ENCODE results near the gene SOX13. TPM values are rescaled to one million over a fixed set of nuclear protein-coding genes. Genes with fewer than 3 reads are reported as not detected.

Gene SOX13
- total and polyA plus RNA-seq, 3 experiments from 2014 or later = 3.1 to 5.5 (median 3.1) TPM

DNA sequence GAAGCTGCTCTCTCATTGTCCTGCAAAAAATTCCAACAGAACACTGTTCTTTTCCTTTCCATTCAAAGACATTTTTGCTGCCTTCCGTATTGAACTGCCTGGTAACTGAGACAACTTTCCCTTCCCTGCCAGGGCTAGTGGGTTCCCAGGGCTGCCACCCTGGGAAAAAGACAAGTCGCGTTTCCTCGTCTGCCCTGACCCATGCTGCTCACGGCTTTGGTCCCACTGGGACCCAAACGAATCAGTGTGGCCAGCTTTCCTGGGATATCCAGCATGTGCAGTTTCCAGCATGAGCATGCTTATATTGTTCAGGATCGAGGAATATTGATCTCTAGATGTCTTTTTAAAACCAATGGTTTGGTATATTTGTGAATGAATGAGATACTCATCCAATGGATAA lies 18.2 kb downstream of the SOX13 start:
- POLR2A ChIA-PET = no interaction called here

DNA sequence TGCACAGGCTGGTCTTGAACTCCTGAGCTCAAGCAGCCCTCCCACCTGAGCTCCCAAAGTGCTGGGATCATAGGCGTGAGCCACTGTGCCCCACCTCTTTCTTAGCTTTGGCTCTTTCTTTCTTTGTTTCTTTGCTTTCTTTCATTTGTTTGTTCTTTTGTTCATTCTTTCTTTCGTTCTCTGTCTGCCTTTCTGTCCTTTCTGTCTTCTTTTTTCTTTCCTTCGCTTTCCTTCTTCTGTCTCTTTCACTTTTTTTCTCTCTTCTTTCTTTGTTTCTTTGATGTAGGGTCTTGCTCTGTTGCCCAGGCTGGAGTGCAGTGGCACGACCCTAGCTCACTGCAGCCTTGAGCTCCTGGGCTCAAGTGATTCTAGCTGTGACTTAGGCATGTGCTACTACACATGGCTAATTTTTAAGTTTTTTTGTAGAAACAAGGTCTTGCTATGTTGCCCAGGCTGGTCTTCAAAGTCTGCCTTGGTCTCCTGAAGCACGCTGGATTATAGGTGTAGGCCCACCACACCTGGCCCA lies 18.9 kb downstream of the SOX13 start:
- no peak for DNase-seq
- ChIA-PET POLR2A (no interaction called here), CTCF (interaction anchor here (1.0 kb wide), 1 partner anchor 46 kb away, joined by 3 read pairs; no protein-coding TSS in a partner anchor)
- Histone ChIP-seq H3K36me3 (ENCODE audit: insufficient read depth, low read length) (no peaks in the 10 kb centered on the region), H3K27me3 (ENCODE audit: insufficient read depth, low read length, poor library complexity, severe bottlenecking) (no peaks in the 10 kb centered on the region), H3K9me3 (ENCODE audit: low read length) (no peaks in the 10 kb centered on the region), H3K4me3 (ENCODE audit: low read length) (no peak overlapping the region), H3K27ac (ENCODE audit: low read depth, low read length) (no peak overlapping the region), H3K4me1 (ENCODE audit: insufficient read depth, low read length) (no peaks in the 10 kb centered on the region)
- peaks cover 0 to 3% of the 10 kb centered on the region in 2 donors for H3K27me3 Mint-ChIP-seq
- no peaks in the 10 kb centered on the region for H3K9me3 Mint-ChIP-seq
- H3K36me3 Mint-ChIP-seq = no peaks in the 10 kb centered on the region
- H3K27ac Mint-ChIP-seq = peak overlapping the region in 5 of 8 donors; percentile 20 to 80 (median 70)
- H3K4me3 Mint-ChIP-seq = no peak overlapping the region
- H3K4me1 Mint-ChIP-seq = peaks cover 17 to 44% (median 25%) of the 10 kb centered on the region in 3 donors

More for the DNA sequence above, 18.2 kb downstream of the SOX13 start:
- Histone ChIP-seq H3K36me3 (ENCODE audit: insufficient read depth, low read length) (no peaks in the 10 kb centered on the region), H3K27ac (ENCODE audit: low read depth, low read length) (no peak overlapping the region), H3K27me3 (ENCODE audit: insufficient read depth, low read length, poor library complexity, severe bottlenecking) (no peaks in the 10 kb centered on the region), H3K9me3 (ENCODE audit: low read length) (no peaks in the 10 kb centered on the region), H3K4me3 (ENCODE audit: low read length) (no peak overlapping the region), H3K4me1 (ENCODE audit: insufficient read depth, low read length) (no peaks in the 10 kb centered on the region)
- Mint-ChIP-seq H3K36me3 (no peaks in the 10 kb centered on the region), H3K9me3 (no peaks in the 10 kb centered on the region), H3K27ac (peak overlapping the region in 4 of 8 donors; percentile 38 to 95 (median 58)), H3K27me3 (peaks cover 0 to 3% of the 10 kb centered on the region in 2 donors), H3K4me3 (no peak overlapping the region), H3K4me1 (peaks cover 17 to 42% (median 22%) of the 10 kb centered on the region in 3 donors)
- no peak for DNase-seq
- CTCF ChIA-PET = interaction anchor here (1.0 kb wide), 1 partner anchor 45 kb away, joined by 3 read pairs; no protein-coding TSS in a partner anchor

DNA sequence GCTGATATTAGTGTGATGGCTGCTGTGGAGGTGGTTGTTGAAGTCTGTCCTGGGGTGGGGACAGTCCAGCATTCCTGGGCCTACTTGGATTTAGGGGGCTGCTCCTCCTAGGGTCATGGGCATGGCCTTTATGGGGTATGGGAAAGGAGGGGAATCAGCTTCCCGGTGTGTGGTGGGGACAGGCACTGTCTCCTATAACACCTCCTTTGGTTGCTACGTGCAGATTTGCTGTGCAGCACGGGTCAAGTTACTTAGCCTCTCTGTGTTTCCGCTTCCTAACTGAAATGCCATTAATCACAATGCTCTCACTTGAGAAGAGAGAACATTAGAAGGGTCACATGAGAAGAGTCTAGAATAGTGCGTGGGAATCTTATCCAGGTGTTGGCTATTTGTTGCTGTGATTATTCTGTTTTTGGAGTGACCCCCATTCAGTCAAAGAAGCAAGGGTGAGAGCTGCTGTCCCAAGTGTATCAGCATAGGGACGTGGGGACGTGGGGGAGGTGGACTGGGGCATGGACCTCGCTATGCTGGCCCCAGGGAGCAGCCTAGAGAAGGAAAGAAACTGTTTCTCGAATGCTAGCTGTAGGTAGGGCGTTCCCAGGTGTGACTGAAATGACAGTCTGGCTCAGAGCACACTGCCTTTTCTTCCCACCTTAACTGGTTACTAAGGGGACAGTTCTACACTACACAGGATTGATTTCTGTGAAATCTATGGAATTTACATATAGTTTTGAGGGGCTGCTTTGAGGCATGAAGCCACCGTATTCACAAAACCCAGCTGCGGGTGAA lies 19.9 kb downstream of the SOX13 start:
- H3K4me3 ChIP-seq (ENCODE audit: low read length) = no peak overlapping the region
- Mint-ChIP-seq H3K27me3 (peaks cover 0 to 3% of the 10 kb centered on the region in 2 donors), H3K27ac (peak overlapping the region in 5 of 8 donors; percentile 0 to 71 (median 60)), H3K4me3 (no peak overlapping the region), H3K4me1 (peaks cover 13 to 38% (median 25%) of the 10 kb centered on the region in 3 donors), H3K36me3 (no peaks in the 10 kb centered on the region), H3K9me3 (no peaks in the 10 kb centered on the region)
- CTCF ChIA-PET = no interaction called here
- no peak for DNase-seq
- H3K9me3 ChIP-seq (ENCODE audit: low read length) = no peaks in the 10 kb centered on the region
- no peaks in the 10 kb centered on the region for H3K27me3 ChIP-seq (ENCODE audit: insufficient read depth, low read length, poor library complexity, severe bottlenecking)
- POLR2A ChIA-PET = no interaction called here
- no peaks in the 10 kb centered on the region for H3K4me1 ChIP-seq (ENCODE audit: insufficient read depth, low read length)
- no peak overlapping the region for H3K27ac ChIP-seq (ENCODE audit: low read depth, low read length)
- no peaks in the 10 kb centered on the region for H3K36me3 ChIP-seq (ENCODE audit: insufficient read depth, low read length)

DNA sequence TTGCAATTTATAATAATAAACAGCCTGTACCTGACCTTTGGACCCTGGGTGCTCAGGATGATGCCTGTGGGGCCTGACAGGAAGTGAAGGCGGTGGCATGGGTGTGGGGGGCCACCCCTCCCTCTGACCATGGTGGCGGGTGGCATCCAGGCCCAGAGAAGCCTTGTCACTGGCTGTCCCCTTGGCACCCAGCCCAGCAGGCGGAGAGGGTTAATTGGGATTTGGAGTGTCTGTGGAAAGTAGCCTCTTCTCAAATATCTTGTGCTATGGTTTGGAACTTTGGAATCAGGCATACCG lies 20.5 kb downstream of the SOX13 start:
- Histone ChIP-seq H3K4me3 (ENCODE audit: low read length) (no peak overlapping the region), H3K27me3 (ENCODE audit: insufficient read depth, low read length, poor library complexity, severe bottlenecking) (no peaks in the 10 kb centered on the region), H3K4me1 (ENCODE audit: insufficient read depth, low read length) (no peaks in the 10 kb centered on the region), H3K9me3 (ENCODE audit: low read length) (no peaks in the 10 kb centered on the region), H3K27ac (ENCODE audit: low read depth, low read length) (no peak overlapping the region), H3K36me3 (ENCODE audit: insufficient read depth, low read length) (no peaks in the 10 kb centered on the region)
- DNase-seq = no peak
- ChIA-PET POLR2A (no interaction called here), CTCF (no interaction called here)
- H3K36me3 Mint-ChIP-seq = no peaks in the 10 kb centered on the region
- H3K27ac Mint-ChIP-seq = peak overlapping the region in 3 of 8 donors; percentile 49 to 70 (median 54)
- no peak overlapping the region for H3K4me3 Mint-ChIP-seq
- no peaks in the 10 kb centered on the region for H3K9me3 Mint-ChIP-seq
- peaks cover 0 to 3% of the 10 kb centered on the region in 2 donors for H3K27me3 Mint-ChIP-seq
- H3K4me1 Mint-ChIP-seq = peaks cover 13 to 34% (median 25%) of the 10 kb centered on the region in 3 donors

DNA sequence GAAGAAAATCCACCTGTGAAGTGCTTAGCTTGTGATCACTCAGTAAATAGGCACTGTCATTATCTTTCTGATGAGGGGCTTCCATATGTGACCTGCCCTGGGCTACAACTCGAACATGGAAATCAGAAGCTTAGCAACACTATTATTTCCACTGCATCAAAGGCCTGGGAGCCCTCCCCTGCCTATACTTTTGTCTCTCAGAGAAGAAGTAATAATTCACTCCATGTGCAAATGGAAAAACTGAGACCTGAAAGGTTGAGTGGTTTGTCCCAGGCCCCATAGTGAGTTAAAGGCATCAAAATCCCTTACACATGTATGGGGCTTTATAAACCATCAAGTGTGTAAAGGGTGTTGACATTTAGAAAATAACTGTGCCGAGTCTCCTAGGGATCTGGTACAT lies 20.9 kb downstream of the SOX13 start:
- H3K36me3 Mint-ChIP-seq = no peaks in the 10 kb centered on the region
- ChIA-PET POLR2A (no interaction called here), CTCF (no interaction called here)
- no peak overlapping the region for H3K4me3 Mint-ChIP-seq
- no peaks in the 10 kb centered on the region for H3K36me3 ChIP-seq (ENCODE audit: insufficient read depth, low read length)
- no peak for DNase-seq
- peaks cover 15 to 34% (median 24%) of the 10 kb centered on the region in 3 donors for H3K4me1 Mint-ChIP-seq
- H3K27ac Mint-ChIP-seq = peak overlapping the region in 3 of 8 donors; percentile 17 to 70 (median 49)
- H3K4me1 ChIP-seq (ENCODE audit: insufficient read depth, low read length) = no peaks in the 10 kb centered on the region
- no peaks in the 10 kb centered on the region for H3K9me3 ChIP-seq (ENCODE audit: low read length)
- peaks cover 0 to 3% of the 10 kb centered on the region in 2 donors for H3K27me3 Mint-ChIP-seq
- H3K9me3 Mint-ChIP-seq = no peaks in the 10 kb centered on the region
- no peak overlapping the region for H3K27ac ChIP-seq (ENCODE audit: low read depth, low read length)
- H3K27me3 ChIP-seq (ENCODE audit: insufficient read depth, low read length, poor library complexity, severe bottlenecking) = no peaks in the 10 kb centered on the region
- no peak overlapping the region for H3K4me3 ChIP-seq (ENCODE audit: low read length)

DNA sequence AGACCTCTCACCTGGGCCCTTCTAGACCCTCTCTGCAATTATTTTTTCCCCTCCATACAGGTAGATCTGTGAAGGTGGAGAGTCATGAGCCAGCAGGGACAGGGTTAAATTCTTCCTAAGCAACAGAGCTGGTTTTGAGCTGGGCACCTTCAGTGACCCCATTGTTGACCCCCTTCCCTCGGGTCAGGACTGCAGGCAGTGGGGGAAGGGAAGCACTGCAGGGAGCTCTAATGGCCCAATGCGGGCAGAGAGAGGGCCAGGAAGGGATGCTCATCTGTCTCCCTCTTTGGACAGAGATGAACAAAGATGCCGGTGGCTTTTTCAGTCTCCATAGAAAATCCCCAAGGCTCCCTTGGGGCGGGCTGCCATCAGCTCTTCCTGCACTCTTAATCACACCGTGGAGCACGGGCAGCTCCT lies 21.4 kb downstream of the SOX13 start:
- H3K4me1 Mint-ChIP-seq = peaks cover 16 to 31% (median 20%) of the 10 kb centered on the region in 3 donors
- CTCF ChIA-PET = no interaction called here
- peaks cover 0 to 3% of the 10 kb centered on the region in 2 donors for H3K27me3 Mint-ChIP-seq
- Histone ChIP-seq H3K27ac (ENCODE audit: low read depth, low read length) (no peak overlapping the region), H3K9me3 (ENCODE audit: low read length) (no peaks in the 10 kb centered on the region), H3K36me3 (ENCODE audit: insufficient read depth, low read length) (no peaks in the 10 kb centered on the region), H3K4me1 (ENCODE audit: insufficient read depth, low read length) (no peaks in the 10 kb centered on the region), H3K27me3 (ENCODE audit: insufficient read depth, low read length, poor library complexity, severe bottlenecking) (no peaks in the 10 kb centered on the region), H3K4me3 (ENCODE audit: low read length) (no peak overlapping the region)
- POLR2A ChIA-PET = no interaction called here
- H3K36me3 Mint-ChIP-seq = no peaks in the 10 kb centered on the region
- no peak for DNase-seq
- peak overlapping the region in 2 of 8 donors; percentile 17 to 22 for H3K27ac Mint-ChIP-seq
- H3K4me3 Mint-ChIP-seq = no peak overlapping the region
- H3K9me3 Mint-ChIP-seq = no peaks in the 10 kb centered on the region

DNA sequence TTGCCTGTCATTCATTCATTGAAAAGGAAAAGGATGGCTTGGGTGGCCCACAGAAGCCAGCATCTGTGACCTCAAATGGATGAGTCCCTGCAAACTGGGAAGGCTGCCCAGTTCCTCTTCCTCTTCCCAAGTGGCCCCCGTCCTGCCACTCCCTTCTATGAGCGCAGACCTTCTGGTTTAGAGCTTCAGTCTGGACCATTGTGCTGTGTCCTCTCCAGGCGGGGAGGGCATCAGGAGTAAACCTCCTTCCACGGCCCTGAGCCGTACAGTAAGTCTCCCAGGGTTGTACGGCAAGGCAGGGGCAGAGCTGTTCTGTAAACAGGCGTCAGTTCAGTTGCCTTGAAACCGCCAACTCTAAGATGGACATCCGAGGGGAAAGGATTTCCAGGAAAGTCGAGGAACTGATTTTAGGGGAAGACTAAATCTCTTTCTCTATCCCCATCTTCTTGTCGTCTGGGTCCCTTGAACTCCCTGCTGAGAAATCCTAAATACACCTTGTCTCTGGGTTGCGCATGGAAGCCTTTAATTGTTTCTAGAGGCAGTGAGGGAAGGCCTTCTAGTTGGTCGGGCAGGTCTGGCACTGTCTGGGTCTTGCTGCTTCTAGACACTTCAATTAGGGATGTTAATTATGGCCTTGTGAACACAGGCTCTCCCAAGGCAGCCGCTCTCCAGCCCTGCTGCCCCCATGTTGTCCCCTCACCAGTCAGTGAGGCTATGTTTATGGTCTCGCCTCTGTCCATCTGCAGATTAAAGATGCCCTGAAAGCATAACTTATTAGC lies 22.1 kb downstream of the SOX13 start:
- H3K4me3 Mint-ChIP-seq = no peak overlapping the region
- H3K27ac Mint-ChIP-seq = peak overlapping the region in 3 of 8 donors; percentile 39 to 54 (median 50)
- peaks cover 0 to 3% of the 10 kb centered on the region in 2 donors for H3K27me3 Mint-ChIP-seq
- no peaks in the 10 kb centered on the region for H3K9me3 ChIP-seq (ENCODE audit: low read length)
- DNase-seq = no peak
- no peaks in the 10 kb centered on the region for H3K36me3 ChIP-seq (ENCODE audit: insufficient read depth, low read length)
- CTCF ChIA-PET = no interaction called here
- H3K27ac ChIP-seq (ENCODE audit: low read depth, low read length) = no peak overlapping the region
- no peaks in the 10 kb centered on the region for H3K27me3 ChIP-seq (ENCODE audit: insufficient read depth, low read length, poor library complexity, severe bottlenecking)
- no peaks in the 10 kb centered on the region for H3K36me3 Mint-ChIP-seq
- no peak overlapping the region for H3K4me3 ChIP-seq (ENCODE audit: low read length)
- no peaks in the 10 kb centered on the region for H3K4me1 ChIP-seq (ENCODE audit: insufficient read depth, low read length)
- H3K4me1 Mint-ChIP-seq = peaks cover 16 to 30% (median 20%) of the 10 kb centered on the region in 3 donors
- POLR2A ChIA-PET = no interaction called here
- no peaks in the 10 kb centered on the region for H3K9me3 Mint-ChIP-seq

DNA sequence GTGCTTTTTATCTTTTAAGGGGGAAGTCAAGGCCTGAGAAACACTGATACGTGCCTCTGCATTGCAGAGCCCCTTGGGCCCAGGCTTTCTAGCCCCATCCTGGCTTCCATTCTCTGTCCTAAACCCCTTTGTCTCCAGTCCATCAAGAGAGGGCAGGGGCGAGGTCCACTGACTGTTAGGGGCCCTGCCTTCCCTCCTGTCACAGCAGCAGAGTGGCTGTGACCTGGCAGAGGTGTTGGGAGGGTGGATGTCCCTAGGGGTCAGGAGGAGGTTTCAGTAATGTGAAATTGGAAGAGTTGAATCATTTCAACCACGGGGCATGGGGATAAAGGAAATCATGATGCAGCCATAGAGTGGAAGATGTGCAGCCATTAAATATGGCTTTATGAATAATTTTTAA lies 24.0 kb downstream of the SOX13 start:
- H3K4me3 Mint-ChIP-seq = peak overlapping the region in 1 of 7 donors; percentile 56
- Histone ChIP-seq H3K4me3 (ENCODE audit: low read length) (no peak overlapping the region), H3K27me3 (ENCODE audit: insufficient read depth, low read length, poor library complexity, severe bottlenecking) (no peaks in the 10 kb centered on the region), H3K36me3 (ENCODE audit: insufficient read depth, low read length) (no peaks in the 10 kb centered on the region), H3K27ac (ENCODE audit: low read depth, low read length) (no peak overlapping the region), H3K4me1 (ENCODE audit: insufficient read depth, low read length) (peaks cover 4% of the 10 kb centered on the region), H3K9me3 (ENCODE audit: low read length) (no peaks in the 10 kb centered on the region)
- no peaks in the 10 kb centered on the region for H3K9me3 Mint-ChIP-seq
- ChIA-PET POLR2A (no interaction called here), CTCF (no interaction called here)
- no peak for DNase-seq
- H3K27ac Mint-ChIP-seq = peak overlapping the region in 3 of 8 donors; percentile 48 to 72 (median 61)
- no peaks in the 10 kb centered on the region for H3K27me3 Mint-ChIP-seq
- H3K4me1 Mint-ChIP-seq = peaks cover 18 to 24% (median 21%) of the 10 kb centered on the region in 3 donors
- H3K36me3 Mint-ChIP-seq = no peaks in the 10 kb centered on the region
